Neural progenitor cell (in vitro differentiated cells): ENCODE results near the gene SCN7A. TPM values are rescaled to one million over a fixed set of nuclear protein-coding genes. Genes with fewer than 3 reads are reported as not detected.

Source experiments
- DNase-seq: peaks from one replicate; pipeline ENCODE4 v3.0.0-alpha.2; 2016; ENCODE audit warnings: low spot score
- H2AFZ ChIP-seq: fragments of 200-600 bp; sonication (generic); replicated peaks from 2 replicates; pipeline ENCODE4 v1.6.1; 2016; ENCODE audit warnings: antibody characterized with exemption
- H3F3A ChIP-seq: fragments of 200-600 bp; sonication (generic); 2 replicates; pipeline ENCODE4 v1.6.1; 2016; ENCODE audit warnings: antibody characterized with exemption, low read depth
- H3K27ac ChIP-seq: fragments of 200-600 bp; sonication (generic); 2 replicates; pipeline ENCODE4 v1.5.1; 2016; ENCODE audit warnings: mild to moderate bottlenecking
- H3K27me3 ChIP-seq: fragments of 200-600 bp; sonication (generic); 2 replicates; pipeline ENCODE4 v1.6.1; 2016; ENCODE audit warnings: mild to moderate bottlenecking, moderate library complexity
- H3K36me3 ChIP-seq: fragments of 200-600 bp; sonication (generic); 2 replicates; pipeline ENCODE4 v1.5.1; 2016
- H3K4me1 ChIP-seq: fragments of 200-600 bp; sonication (generic); 2 replicates; pipeline ENCODE4 v1.6.1; 2016; ENCODE audit warnings: mixed run types
- H3K4me2 ChIP-seq: fragments of 200-600 bp; sonication (generic); 2 replicates; pipeline ENCODE4 v1.6.1; 2016
- H3K4me3 ChIP-seq: fragments of 200-600 bp; sonication (generic); 2 replicates; pipeline ENCODE4 v1.5.1; 2016
- H3K79me2 ChIP-seq: fragments of 200-600 bp; sonication (generic); 2 replicates; pipeline ENCODE4 v1.6.1; 2016; ENCODE audit warnings: low read depth
- H3K9ac ChIP-seq: fragments of 200-600 bp; sonication (generic); 2 replicates; pipeline ENCODE4 v1.6.1; 2016
- H3K9me3 ChIP-seq: fragments of 200-600 bp; sonication (generic); 2 replicates; pipeline ENCODE4 v1.5.1; 2016; ENCODE audit warnings: low read depth
- H4K20me1 ChIP-seq: fragments of 200-600 bp; sonication (generic); 2 replicates; pipeline ENCODE4 v1.6.1; 2016; ENCODE audit warnings: low read depth
- H3K27ac Mint-ChIP-seq: 3 replicates; pipeline ENCODE4 v1.8.0; 2021; ENCODE audit warnings: mixed read lengths
- H3K27me3 Mint-ChIP-seq: 2 replicates; pipeline ENCODE4 v1.8.0; 2022; ENCODE audit warnings: low read depth, mild to moderate bottlenecking, inconsistent platforms, moderate library complexity, mixed read lengths; ENCODE audit not compliant: insufficient read depth
- H3K36me3 Mint-ChIP-seq: 3 replicates; pipeline ENCODE4 v1.8.0; 2021; ENCODE audit warnings: mixed read lengths
- H3K4me1 Mint-ChIP-seq: 3 replicates; pipeline ENCODE4 v1.8.0; 2021; ENCODE audit warnings: mixed read lengths
- H3K4me3 Mint-ChIP-seq: 3 replicates; pipeline ENCODE4 v1.8.0; 2021; ENCODE audit warnings: mild to moderate bottlenecking, moderate library complexity, mixed read lengths
- H3K9me3 Mint-ChIP-seq: 3 replicates; pipeline ENCODE4 v1.8.0; 2020; ENCODE audit warnings: mixed read lengths
- EZH2 ChIP-seq: fragments of 200-600 bp; sonication (generic); IDR thresholded peaks from 2 replicates; pipeline ENCODE4 v1.6.1; 2017; ENCODE audit warnings: antibody characterized with exemption, mild to moderate bottlenecking, moderate library complexity
- EZH2phosphoT487 ChIP-seq: fragments of 200-600 bp; sonication (generic); IDR thresholded peaks from 2 replicates; pipeline ENCODE4 v1.6.1; 2017; ENCODE audit warnings: antibody characterized with exemption
- total RNA-seq: library from RNA; depleted of rRNA; stranded (reverse); fragments of >200 nt; gene quantifications from 2 replicates; pipeline ENCODE4 v1.2.3, GENCODE V29; 2015; ENCODE audit warnings: low replicate concordance
- TF ChIP-seq, protein P1 (sequence below): fragments of 200-600 bp; sonication (generic); IDR thresholded peaks from 2 replicates; pipeline ENCODE4 v1.5.1; 2017; ENCODE audit warnings: antibody characterized with exemption, mild to moderate bottlenecking

Gene SCN7A
- total RNA-seq, 1 donor from 2014 or later, result 1.0 TPM

DNA sequence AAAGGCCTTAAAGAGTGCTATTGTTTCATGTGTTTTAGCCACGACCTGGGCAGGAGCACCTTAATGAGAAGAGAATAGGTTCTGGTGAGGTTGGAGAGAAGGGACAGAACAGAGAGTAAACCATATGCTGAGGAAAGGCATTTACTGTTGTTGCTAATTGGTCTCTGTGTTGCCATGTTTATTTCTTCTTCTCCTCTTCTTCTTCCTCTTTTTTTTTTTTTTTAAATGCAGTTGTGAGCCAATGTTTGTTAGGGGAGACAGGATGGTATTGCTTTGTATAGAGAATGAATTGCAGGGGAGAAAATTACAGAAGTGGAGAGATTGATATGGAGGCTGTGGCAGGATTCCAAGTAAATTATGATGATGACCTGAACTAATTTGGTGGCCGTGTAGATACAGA is 120.9 kb downstream of the SCN7A start:
- peaks cover 44% of the 10 kb centered on the region for H3K27me3 ChIP-seq
- Mint-ChIP-seq H3K27me3 (peaks cover 18% of the 10 kb centered on the region), H3K9me3 (no peaks in the 10 kb centered on the region), H3K4me3 (no peak overlapping the region), H3K27ac (no peak overlapping the region), H3K36me3 (no peaks in the 10 kb centered on the region), H3K4me1 (peaks cover 10% of the 10 kb centered on the region)
- DNase-seq, result no peak
- H3K9me3 ChIP-seq, result no peaks in the 10 kb centered on the region
- H3K4me3 ChIP-seq, result no peak overlapping the region
- no peaks in the 10 kb centered on the region for H3K36me3 ChIP-seq
- peaks cover 10% of the 10 kb centered on the region for H3K4me1 ChIP-seq
- no peaks in the 10 kb centered on the region for H3K79me2 ChIP-seq
- H3K9ac ChIP-seq, result no peak overlapping the region
- no peak overlapping the region for H2AFZ ChIP-seq
- H3K4me2 ChIP-seq, result no peak overlapping the region
- TF ChIP-seq, protein P1, sequence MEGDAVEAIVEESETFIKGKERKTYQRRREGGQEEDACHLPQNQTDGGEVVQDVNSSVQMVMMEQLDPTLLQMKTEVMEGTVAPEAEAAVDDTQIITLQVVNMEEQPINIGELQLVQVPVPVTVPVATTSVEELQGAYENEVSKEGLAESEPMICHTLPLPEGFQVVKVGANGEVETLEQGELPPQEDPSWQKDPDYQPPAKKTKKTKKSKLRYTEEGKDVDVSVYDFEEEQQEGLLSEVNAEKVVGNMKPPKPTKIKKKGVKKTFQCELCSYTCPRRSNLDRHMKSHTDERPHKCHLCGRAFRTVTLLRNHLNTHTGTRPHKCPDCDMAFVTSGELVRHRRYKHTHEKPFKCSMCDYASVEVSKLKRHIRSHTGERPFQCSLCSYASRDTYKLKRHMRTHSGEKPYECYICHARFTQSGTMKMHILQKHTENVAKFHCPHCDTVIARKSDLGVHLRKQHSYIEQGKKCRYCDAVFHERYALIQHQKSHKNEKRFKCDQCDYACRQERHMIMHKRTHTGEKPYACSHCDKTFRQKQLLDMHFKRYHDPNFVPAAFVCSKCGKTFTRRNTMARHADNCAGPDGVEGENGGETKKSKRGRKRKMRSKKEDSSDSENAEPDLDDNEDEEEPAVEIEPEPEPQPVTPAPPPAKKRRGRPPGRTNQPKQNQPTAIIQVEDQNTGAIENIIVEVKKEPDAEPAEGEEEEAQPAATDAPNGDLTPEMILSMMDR, result no peak
- TF ChIP-seq EZH2phosphoT487 (no peak), EZH2 (no peak)
- H3K27ac ChIP-seq, result no peak overlapping the region
- peaks cover 22% of the 10 kb centered on the region for H3F3A ChIP-seq
- H4K20me1 ChIP-seq, result no peaks in the 10 kb centered on the region

DNA sequence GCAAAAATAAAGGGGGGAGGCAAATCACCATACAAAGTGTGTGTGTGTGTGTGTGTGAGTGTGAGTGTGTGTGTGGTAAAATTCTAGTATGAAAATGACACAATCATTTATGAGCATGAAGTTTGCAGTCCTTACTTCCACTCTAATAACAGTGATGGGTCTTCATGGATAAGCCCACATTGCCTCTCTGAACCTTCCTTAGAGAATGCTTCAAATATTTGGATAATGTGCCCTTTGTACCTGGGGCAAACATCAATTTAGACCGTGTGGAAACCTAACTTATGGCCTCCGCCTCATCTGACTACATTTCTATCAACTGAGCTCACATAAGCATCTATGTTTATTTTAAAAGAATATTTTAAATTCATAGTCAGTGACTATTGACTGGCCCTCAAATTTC is 122.0 kb downstream of the SCN7A start:
- Histone ChIP-seq H3K27me3 (peaks cover 33% of the 10 kb centered on the region), H3K9ac (no peak overlapping the region), H4K20me1 (no peaks in the 10 kb centered on the region), H3K4me2 (no peak overlapping the region), H3K36me3 (no peaks in the 10 kb centered on the region), H3K4me1 (peaks cover 10% of the 10 kb centered on the region), H3K4me3 (no peak overlapping the region), H3K79me2 (no peaks in the 10 kb centered on the region), H3F3A (peaks cover 22% of the 10 kb centered on the region), H2AFZ (no peak overlapping the region), H3K27ac (no peak overlapping the region), H3K9me3 (no peaks in the 10 kb centered on the region)
- H3K9me3 Mint-ChIP-seq, result no peaks in the 10 kb centered on the region
- H3K27me3 Mint-ChIP-seq, result peaks cover 18% of the 10 kb centered on the region
- H3K27ac Mint-ChIP-seq, result no peak overlapping the region
- H3K4me1 Mint-ChIP-seq, result peaks cover 10% of the 10 kb centered on the region
- TF ChIP-seq EZH2 (no peak), EZH2phosphoT487 (no peak)
- TF ChIP-seq, protein P1, result no peak
- H3K36me3 Mint-ChIP-seq, result no peaks in the 10 kb centered on the region
- DNase-seq, result no peak
- H3K4me3 Mint-ChIP-seq, result no peak overlapping the region

- Histone ChIP-seq H3K4me3 (no peak overlapping the region), H3K27ac (no peak overlapping the region), H3F3A (no peaks in the 10 kb centered on the region), H3K79me2 (no peaks in the 10 kb centered on the region), H3K9me3 (no peaks in the 10 kb centered on the region), H3K4me1 (no peaks in the 10 kb centered on the region), H3K9ac (no peak overlapping the region), H2AFZ (no peak overlapping the region), H3K36me3 (no peaks in the 10 kb centered on the region), H4K20me1 (no peaks in the 10 kb centered on the region), H3K27me3 (no peaks in the 10 kb centered on the region), H3K4me2 (no peak overlapping the region)
- H3K27ac Mint-ChIP-seq, result no peak overlapping the region
- H3K4me1 Mint-ChIP-seq, result no peaks in the 10 kb centered on the region
- no peak overlapping the region for H3K4me3 Mint-ChIP-seq
- no peaks in the 10 kb centered on the region for H3K9me3 Mint-ChIP-seq
- H3K27me3 Mint-ChIP-seq, result no peaks in the 10 kb centered on the region
- TF ChIP-seq EZH2 (no peak), EZH2phosphoT487 (no peak)
- TF ChIP-seq, protein P1, result no peak
- no peaks in the 10 kb centered on the region for H3K36me3 Mint-ChIP-seq
- DNase-seq, result no peak
Measured at GRCh38 chr2:166365803-166366420, 128.1 kb downstream of the SCN7A start.
